ENCODE data around the gene CEP128.

CEP128 gene

GRCh38 chr14:80544366-80544765 lies 397.2 kb downstream of the CEP128 start:
- no peak for DNase-seq (ENCODE audit: low read depth in 2 of 2)

- DNase-seq (ENCODE audit: low read depth in 2 of 2) = no peak
These were observed 398.3 kb downstream of the CEP128 start for GRCh38 chr14:80543211-80543610.

- no peak for DNase-seq (ENCODE audit: low read depth in 2 of 2)
These were observed 402.7 kb downstream of the CEP128 start for GRCh38 chr14:80538633-80539375.

GRCh38 chr14:80537626-80538025 lies 403.9 kb downstream of the CEP128 start:
- DNase-seq (ENCODE audit: low read depth in 2 of 2) = no peak

GRCh38 chr14:80536456-80536855 lies 405.1 kb downstream of the CEP128 start:
- no peak for DNase-seq (ENCODE audit: low read depth in 2 of 2)

GRCh38 chr14:80535171-80535570 lies 406.4 kb downstream of the CEP128 start:
- no peak for DNase-seq (ENCODE audit: low read depth in 2 of 2)

GRCh38 chr14:80523518-80524117 lies 417.9 kb downstream of the CEP128 start:
- DNase-seq (ENCODE audit: low read depth in 2 of 2) = no peak

- no peak for DNase-seq (ENCODE audit: low read depth in 2 of 2)
These were observed 418.6 kb downstream of the CEP128 start for GRCh38 chr14:80522936-80523335.

- no peak for DNase-seq (ENCODE audit: low read depth in 2 of 2)
These were observed 419.1 kb downstream of the CEP128 start for GRCh38 chr14:80522411-80522810.

- no peak for DNase-seq (ENCODE audit: low read depth in 2 of 2)
These were observed 420.1 kb downstream of the CEP128 start for GRCh38 chr14:80521456-80521855.

GRCh38 chr14:80519002-80519401 lies 422.5 kb downstream of the CEP128 start:
- no peak for DNase-seq (ENCODE audit: low read depth in 2 of 2)

- DNase-seq (ENCODE audit: low read depth in 2 of 2) = no peak
These were observed 423.4 kb downstream of the CEP128 start for GRCh38 chr14:80518173-80518572.

- no peak for DNase-seq (ENCODE audit: low read depth in 2 of 2)
These were observed 434.2 kb downstream of the CEP128 start for GRCh38 chr14:80507292-80507869.

- no peak for DNase-seq (ENCODE audit: low read depth in 2 of 2)
These were observed 436.8 kb downstream of the CEP128 start for GRCh38 chr14:80504781-80505180.

GRCh38 chr14:80498533-80498932 lies 443.0 kb downstream of the CEP128 start:
- DNase-seq (ENCODE audit: low read depth in 2 of 2) = no peak

GRCh38 chr14:80496090-80496489 lies 445.4 kb downstream of the CEP128 start:
- DNase-seq (ENCODE audit: low read depth in 2 of 2) = no peak

- no peak for DNase-seq (ENCODE audit: low read depth in 2 of 2)
These were observed 446.8 kb downstream of the CEP128 start for GRCh38 chr14:80494769-80495168.

- no peak for DNase-seq (ENCODE audit: low read depth in 2 of 2)
These were observed 447.9 kb downstream of the CEP128 start for GRCh38 chr14:80493620-80494019.

GRCh38 chr14:80491650-80492049 lies 449.9 kb downstream of the CEP128 start:
- DNase-seq (ENCODE audit: low read depth in 2 of 2) = no peak

GRCh38 chr14:80491131-80491530 lies 450.4 kb downstream of the CEP128 start:
- no peak for DNase-seq (ENCODE audit: low read depth in 2 of 2)

- no peak for DNase-seq (ENCODE audit: low read depth in 2 of 2)
These were observed 452.0 kb downstream of the CEP128 start for GRCh38 chr14:80489513-80489912.

GRCh38 chr14:80485764-80486163 lies 455.8 kb downstream of the CEP128 start:
- DNase-seq (ENCODE audit: low read depth in 2 of 2) = no peak

GRCh38 chr14:80483331-80483730 lies 458.2 kb downstream of the CEP128 start:
- no peak for DNase-seq (ENCODE audit: low read depth in 2 of 2)

Data from stimulated activated CD4-positive, alpha-beta T cell treated with anti-CD3 and anti-CD28 coated beads, Interleukin-4, amount 100 ng/mL, for 48 hours (primary cell).